Fibroblast of skin of right quadriceps (primary cell): ENCODE measurements around the gene MACROD1.
A peak's percentile ranks its signal among the peaks of the same experiment; 100 is the strongest.

Experiments used
- DNase-seq: peaks from one replicate; pipeline ENCODE4 v3.0.0-alpha.2; 2013

Gene MACROD1

GRCh38 chr11:64128255-64129006 is 37.5 kb downstream of the MACROD1 start:
- no peak for DNase-seq

GRCh38 chr11:64127267-64128072 is 38.4 kb downstream of the MACROD1 start:
- DNase-seq: no peak

- DNase-seq: no peak
Measured at GRCh38 chr11:64126796-64127195, 39.1 kb downstream of the MACROD1 start.

GRCh38 chr11:64126371-64126770 is 39.5 kb downstream of the MACROD1 start:
- DNase-seq: no peak

- DNase-seq: no peak
Measured at GRCh38 chr11:64125676-64126075, 40.2 kb downstream of the MACROD1 start.

GRCh38 chr11:64124147-64124546 is 41.8 kb downstream of the MACROD1 start:
- no peak for DNase-seq

GRCh38 chr11:64123679-64124078 is 42.2 kb downstream of the MACROD1 start:
- DNase-seq: no peak

- peak; percentile 15 for DNase-seq
Measured at GRCh38 chr11:64122411-64123410, 43.2 kb downstream of the MACROD1 start.

GRCh38 chr11:64121663-64122410 is 44.1 kb downstream of the MACROD1 start:
- DNase-seq: peak; percentile 91

GRCh38 chr11:64120951-64121569 is 44.9 kb downstream of the MACROD1 start:
- peak; percentile 41 for DNase-seq

GRCh38 chr11:64119700-64120099 is 46.2 kb downstream of the MACROD1 start:
- no peak for DNase-seq

- no peak for DNase-seq
Measured at GRCh38 chr11:64118876-64119665, 46.8 kb downstream of the MACROD1 start.

- DNase-seq: no peak
Measured at GRCh38 chr11:64117763-64118459, 48.0 kb downstream of the MACROD1 start.

GRCh38 chr11:64115531-64116522 is 50.1 kb downstream of the MACROD1 start:
- DNase-seq: no peak

- DNase-seq: no peak
Measured at GRCh38 chr11:64114231-64114630, 51.7 kb downstream of the MACROD1 start.

GRCh38 chr11:64113462-64113780 is 52.5 kb downstream of the MACROD1 start:
- DNase-seq: no peak

GRCh38 chr11:64112771-64113461 is 53.0 kb downstream of the MACROD1 start:
- no peak for DNase-seq
